ENCODE measurements around the gene RASSF7. TPM values are rescaled to one million over a fixed set of nuclear protein-coding genes. Genes with fewer than 3 reads are reported as not detected.
"Not testable (repeated sequence)": the region's sequence is repeated elsewhere in the genome, so short reads cannot be mapped to it uniquely, and the experiment has no call there.

The RASSF7 gene
- polyA plus RNA-seq, 1 donor from 2014 or later, result 42.0 TPM

- peak overlapping the region in 2 of 4 donors; percentile 86 to 90 for H3K4me3 Mint-ChIP-seq
- no peaks in the 10 kb centered on the region for H3K36me3 Mint-ChIP-seq
- H3K9me3 Mint-ChIP-seq, result no peaks in the 10 kb centered on the region
- no peaks in the 10 kb centered on the region for H3K27me3 Mint-ChIP-seq
- no peak overlapping the region for H3K27ac Mint-ChIP-seq
- peaks cover 3 to 10% (median 8%) of the 10 kb centered on the region in 3 donors for H3K4me1 Mint-ChIP-seq
These were observed 1.4 kb downstream of the RASSF7 start for GRCh38 chr11:562046-562645.

- H3K4me1 Mint-ChIP-seq, result peaks cover 3 to 11% (median 9%) of the 10 kb centered on the region in 3 donors
- H3K9me3 Mint-ChIP-seq, result no peaks in the 10 kb centered on the region
- no peaks in the 10 kb centered on the region for H3K36me3 Mint-ChIP-seq
- no peaks in the 10 kb centered on the region for H3K27me3 Mint-ChIP-seq
- H3K4me3 Mint-ChIP-seq, result peak overlapping the region in 1 of 4 donors; percentile 63
- no peak overlapping the region for H3K27ac Mint-ChIP-seq
These were observed 2.5 kb downstream of the RASSF7 start for GRCh38 chr11:563066-563811.

GRCh38 chr11:563812-564578 lies 3.2 kb downstream of the RASSF7 start:
- Mint-ChIP-seq H3K27ac (no peak overlapping the region), H3K27me3 (no peaks in the 10 kb centered on the region), H3K4me1 (peaks cover 3 to 11% (median 9%) of the 10 kb centered on the region in 3 donors), H3K4me3 (peak overlapping the region in 1 of 4 donors; percentile 63), H3K36me3 (no peaks in the 10 kb centered on the region), H3K9me3 (no peaks in the 10 kb centered on the region)

- H3K36me3 Mint-ChIP-seq, result no peaks in the 10 kb centered on the region
- no peaks in the 10 kb centered on the region for H3K9me3 Mint-ChIP-seq
- peak overlapping the region in 1 of 3 donors; percentile 85 for H3K27ac Mint-ChIP-seq
- H3K4me1 Mint-ChIP-seq, result peaks cover 3 to 6% (median 5%) of the 10 kb centered on the region in 3 donors
- no peaks in the 10 kb centered on the region for H3K27me3 Mint-ChIP-seq
- peak overlapping the region in 1 of 4 donors; percentile 69 for H3K4me3 Mint-ChIP-seq
These were observed 5.2 kb downstream of the RASSF7 start for GRCh38 chr11:565921-566509.

GRCh38 chr11:567011-567628 lies 6.3 kb downstream of the RASSF7 start:
- Mint-ChIP-seq H3K27me3 (no peaks in the 10 kb centered on the region), H3K9me3 (no peaks in the 10 kb centered on the region), H3K36me3 (no peaks in the 10 kb centered on the region), H3K4me3 (peak overlapping the region; percentile 69 to 92 (median 82)), H3K27ac (peak overlapping the region in 2 of 3 donors; percentile 83 to 85), H3K4me1 (peaks cover 0 to 3% (median 1%) of the 10 kb centered on the region in 3 donors)

- Mint-ChIP-seq H3K4me1 (peaks cover 0 to 3% (median 1%) of the 10 kb centered on the region in 3 donors), H3K27ac (peak overlapping the region in 2 of 3 donors; percentile 83 to 85), H3K9me3 (no peaks in the 10 kb centered on the region), H3K4me3 (peak overlapping the region; percentile 69 to 92 (median 82)), H3K36me3 (no peaks in the 10 kb centered on the region), H3K27me3 (no peaks in the 10 kb centered on the region)
These were observed 7.0 kb downstream of the RASSF7 start for GRCh38 chr11:567629-568292.

- Mint-ChIP-seq H3K36me3 (no peaks in the 10 kb centered on the region), H3K27me3 (no peaks in the 10 kb centered on the region), H3K9me3 (no peaks in the 10 kb centered on the region), H3K4me1 (peaks cover 0 to 3% (median 1%) of the 10 kb centered on the region in 3 donors), H3K27ac (peak overlapping the region in 2 of 3 donors; percentile 63 to 81), H3K4me3 (peak overlapping the region; percentile 65 to 93 (median 85))
These were observed 7.8 kb downstream of the RASSF7 start for GRCh38 chr11:568306-569157.

GRCh38 chr11:569158-569885 lies 8.6 kb downstream of the RASSF7 start:
- Mint-ChIP-seq H3K36me3 (no peaks in the 10 kb centered on the region), H3K27me3 (peaks cover 4% of the 10 kb centered on the region), H3K4me3 (peak overlapping the region; percentile 78 to 93 (median 89)), H3K27ac (peak overlapping the region in 2 of 3 donors; percentile 63 to 87), H3K9me3 (no peaks in the 10 kb centered on the region), H3K4me1 (peaks cover 0 to 3% (median 1%) of the 10 kb centered on the region in 3 donors)

GRCh38 chr11:571802-572185 lies 11.0 kb downstream of the RASSF7 start:
- Mint-ChIP-seq H3K27me3 (peaks cover 13% of the 10 kb centered on the region), H3K36me3 (no peaks in the 10 kb centered on the region), H3K4me3 (no peak overlapping the region), H3K9me3 (peaks cover 0 to 2% (median 0%) of the 10 kb centered on the region in 3 donors), H3K4me1 (peaks cover 5 to 7% (median 7%) of the 10 kb centered on the region in 3 donors), H3K27ac (peak overlapping the region in 1 of 3 donors; percentile 5)

- Mint-ChIP-seq H3K4me1 (peaks cover 11 to 14% (median 14%) of the 10 kb centered on the region in 3 donors), H3K4me3 (peak overlapping the region in 1 of 4 donors; percentile 52), H3K9me3 (peaks cover 0 to 2% (median 0%) of the 10 kb centered on the region in 3 donors), H3K27ac (peak overlapping the region in 1 of 3 donors; percentile 86), H3K27me3 (peaks cover 13% of the 10 kb centered on the region), H3K36me3 (no peaks in the 10 kb centered on the region)
These were observed 12.5 kb downstream of the RASSF7 start for GRCh38 chr11:573146-573759.

GRCh38 chr11:574031-574570 lies 13.3 kb downstream of the RASSF7 start:
- Mint-ChIP-seq H3K27ac (peak overlapping the region in 1 of 3 donors; percentile 86), H3K4me1 (peaks cover 11 to 18% (median 16%) of the 10 kb centered on the region in 3 donors), H3K4me3 (peak overlapping the region in 3 of 4 donors; percentile 39 to 88 (median 82)), H3K27me3 (peaks cover 13% of the 10 kb centered on the region)
- H3K9me3 Mint-ChIP-seq, H3K36me3 Mint-ChIP-seq: not testable (repeated sequence)
